ENCODE results near the gene LRWD1. TPM values are rescaled to one million over a fixed set of nuclear protein-coding genes. Genes with fewer than 3 reads are reported as not detected.
"Not testable (repeated sequence)": the region's sequence is repeated elsewhere in the genome, so short reads cannot be mapped to it uniquely, and the experiment has no call there.

LRWD1 gene
- total RNA-seq, 1 donor from 2014 or later: 39.5 TPM

GRCh38 chr7:102469351-102469971, 4.7 kb downstream of the LRWD1 start:
- DNase-seq: no peak

GRCh38 chr7:102469972-102470825, 5.4 kb downstream of the LRWD1 start:
- DNase-seq: no peak

- no peak for DNase-seq
Observed at GRCh38 chr7:102471791-102472125, 7.0 kb downstream of the LRWD1 start.

- no peak for DNase-seq
Observed at GRCh38 chr7:102472126-102473041, 7.6 kb downstream of the LRWD1 start.

- DNase-seq: no peak
Observed at GRCh38 chr7:102473271-102473991, 8.6 kb downstream of the LRWD1 start.

- not testable (repeated sequence) for DNase-seq
Observed at GRCh38 chr7:102474116-102474515, 9.3 kb downstream of the LRWD1 start.

- not testable (repeated sequence) for DNase-seq
Observed at GRCh38 chr7:102474736-102475435, 10.1 kb downstream of the LRWD1 start.

GRCh38 chr7:102478314-102479208, 13.8 kb downstream of the LRWD1 start, which contains the start of gene POLR2J:
TSS of gene POLR2J (minus strand) at chr7:102478922. CDS start at chr7:102478860, 62 bp downstream.
- DNase-seq: not testable (repeated sequence)

GRCh38 chr7:102479209-102479584, 14.4 kb downstream of the LRWD1 start:
- DNase-seq: not testable (repeated sequence)

- DNase-seq: not testable (repeated sequence)
Observed at GRCh38 chr7:102479982-102480637, 15.3 kb downstream of the LRWD1 start.

- DNase-seq: not testable (repeated sequence)
Observed at GRCh38 chr7:102481962-102482361, 17.2 kb downstream of the LRWD1 start.

GRCh38 chr7:102484317-102484716, 19.5 kb downstream of the LRWD1 start:
- DNase-seq: not testable (repeated sequence)

- not testable (repeated sequence) for DNase-seq
Observed at GRCh38 chr7:102490529-102491075, 25.8 kb downstream of the LRWD1 start.

- not testable (repeated sequence) for DNase-seq
Observed at GRCh38 chr7:102493220-102493935, 28.6 kb downstream of the LRWD1 start.

- not testable (repeated sequence) for DNase-seq
Observed at GRCh38 chr7:102494026-102494425, 29.2 kb downstream of the LRWD1 start.

- DNase-seq: not testable (repeated sequence)
Observed at GRCh38 chr7:102494473-102495149, 29.8 kb downstream of the LRWD1 start.

GRCh38 chr7:102496861-102497260, 32.1 kb downstream of the LRWD1 start:
- not testable (repeated sequence) for DNase-seq

- DNase-seq: not testable (repeated sequence)
Observed at GRCh38 chr7:102497308-102497707, 32.5 kb downstream of the LRWD1 start.
